HL-60/S4 treated with phorbol 12-myristate 13-acetate at 8.2 ng/mL for 4 days and 3 days (cell line): ENCODE measurements around the gene B4GALNT2.
"Not testable (repeated sequence)": the region's sequence is repeated elsewhere in the genome, so short reads cannot be mapped to it uniquely, and the experiment has no call there.

Experiments used
- in situ Hi-C: fragments of 300-500 bp; cut with MboI; formaldehyde crosslinking; loops from 2 replicates; pipeline ENCODE4 v1.15.0; 2022; ENCODE audit warnings: low sequenced_read_pairs

The B4GALNT2 gene

DNA sequence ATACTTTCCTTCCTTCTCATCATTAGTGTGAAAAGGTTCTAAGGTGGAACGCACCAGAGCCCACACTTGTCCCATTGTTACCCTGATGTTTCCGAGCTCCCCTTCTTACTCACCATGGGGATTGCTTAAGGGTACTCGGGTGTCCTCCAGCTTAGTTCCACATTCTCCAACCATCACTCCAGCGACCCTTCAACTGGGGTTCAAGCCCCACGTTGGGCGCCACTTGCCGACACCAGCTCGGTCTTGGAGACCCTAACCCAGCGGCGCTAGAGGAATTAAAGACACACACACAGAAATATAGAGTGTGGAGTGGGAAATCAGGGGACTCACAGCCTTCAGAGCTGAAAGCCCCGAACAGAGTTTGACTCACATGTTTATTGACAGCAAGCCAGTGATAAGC, 43.4 kb downstream of the B4GALNT2 start:
- in situ Hi-C loops: loop anchor here (10.0 kb wide), 1 partner anchor 49 kb away; no protein-coding TSS in a partner anchor

- in situ Hi-C loops: no loop called here
Measured at GRCh38 chr17:49180303-49180702, 47.7 kb downstream of the B4GALNT2 start.

GRCh38 chr17:49180998-49181635, 48.5 kb downstream of the B4GALNT2 start:
- in situ Hi-C loops: no loop called here

GRCh38 chr17:49183341-49183740, 50.8 kb downstream of the B4GALNT2 start:
- in situ Hi-C loops: no loop called here

GRCh38 chr17:49183801-49184200, 51.2 kb downstream of the B4GALNT2 start:
- in situ Hi-C loops: no loop called here

DNA sequence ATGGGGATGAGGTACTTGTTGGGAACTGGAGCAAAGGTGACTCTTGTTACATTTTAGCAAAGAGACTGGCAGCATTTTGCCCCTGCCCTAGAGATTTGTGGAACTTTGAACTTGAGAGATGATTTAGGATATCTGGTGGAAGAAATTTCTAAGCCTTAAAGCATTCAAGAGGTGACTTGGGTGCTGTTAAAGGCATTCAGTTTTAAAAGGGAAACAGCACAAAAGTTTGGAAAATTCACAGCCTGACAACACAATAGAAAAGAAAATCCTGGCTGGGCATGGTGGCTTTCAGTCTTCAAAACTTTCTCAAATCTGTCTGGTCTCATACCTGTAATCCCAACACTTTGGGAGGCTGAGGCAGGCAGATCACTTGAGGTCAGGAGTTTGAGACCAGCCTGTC, 52.0 kb downstream of the B4GALNT2 start:
- in situ Hi-C loops: not testable (repeated sequence)

DNA sequence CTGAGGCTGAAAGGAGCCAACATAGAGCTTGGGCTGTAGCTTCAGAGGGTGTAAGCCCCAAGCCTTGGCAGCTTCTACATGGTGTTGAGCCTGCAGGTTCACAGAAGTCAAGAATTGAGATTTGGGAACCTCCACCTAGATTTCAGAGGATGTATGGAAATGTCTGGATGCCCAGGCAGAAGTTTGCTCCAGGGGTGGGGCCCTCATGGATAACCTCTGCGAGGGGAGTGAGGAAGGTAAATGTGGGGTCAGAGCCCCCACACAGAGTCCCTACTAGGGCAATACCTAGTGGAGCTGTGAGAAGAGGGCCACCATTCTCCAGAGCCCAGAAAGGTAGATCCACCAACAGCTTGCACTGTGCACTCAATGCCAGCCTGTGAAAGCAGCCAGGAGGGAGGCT, 52.8 kb downstream of the B4GALNT2 start:
- in situ Hi-C loops: not testable (repeated sequence)

- in situ Hi-C loops: no loop called here
Measured at GRCh38 chr17:49187301-49187700, 54.7 kb downstream of the B4GALNT2 start.

- in situ Hi-C loops: no loop called here
Measured at GRCh38 chr17:49190932-49191331, 58.4 kb downstream of the B4GALNT2 start.

- in situ Hi-C loops: no loop called here
Measured at GRCh38 chr17:49191409-49191916, 58.9 kb downstream of the B4GALNT2 start.

DNA sequence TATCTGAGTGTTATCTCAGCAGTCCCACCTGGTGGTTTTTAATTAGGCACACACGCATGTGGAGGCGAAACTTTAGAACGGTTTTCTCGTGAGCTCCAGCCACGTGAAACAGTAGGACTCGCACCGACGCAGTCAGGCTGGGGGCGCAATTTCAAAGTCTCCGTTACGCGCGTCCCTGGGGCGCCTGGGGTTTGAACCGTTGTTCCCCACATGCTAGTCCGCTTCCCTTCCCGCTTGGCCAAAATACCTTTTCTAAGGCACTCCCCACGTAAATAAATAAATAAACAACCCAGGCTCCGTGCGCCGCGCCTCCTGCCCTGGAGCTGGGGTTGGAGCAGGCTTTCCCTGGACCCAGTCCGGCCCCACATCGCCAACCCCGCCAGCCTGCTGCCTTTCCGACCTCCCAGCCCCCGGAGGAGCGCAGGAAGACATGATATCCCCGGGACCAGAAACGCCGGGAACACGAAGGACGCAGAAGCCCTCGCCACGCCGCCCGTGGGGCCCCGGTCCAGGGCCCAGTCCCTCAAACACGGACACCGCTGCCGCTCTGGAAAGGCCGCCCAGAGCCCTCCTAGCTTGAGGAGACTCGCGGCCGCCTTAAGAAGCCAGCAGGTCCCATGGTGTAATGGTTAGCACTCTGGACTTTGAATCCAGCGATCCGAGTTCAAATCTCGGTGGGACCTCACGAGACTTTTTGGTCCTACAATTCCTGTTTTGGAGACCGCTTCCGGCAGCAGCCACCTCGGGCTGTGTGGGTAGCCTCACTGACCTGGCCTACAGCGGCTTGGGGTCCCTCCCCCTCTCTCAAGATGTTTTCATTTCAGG, 59.6 kb downstream of the B4GALNT2 start:
- in situ Hi-C loops: no loop called here

DNA sequence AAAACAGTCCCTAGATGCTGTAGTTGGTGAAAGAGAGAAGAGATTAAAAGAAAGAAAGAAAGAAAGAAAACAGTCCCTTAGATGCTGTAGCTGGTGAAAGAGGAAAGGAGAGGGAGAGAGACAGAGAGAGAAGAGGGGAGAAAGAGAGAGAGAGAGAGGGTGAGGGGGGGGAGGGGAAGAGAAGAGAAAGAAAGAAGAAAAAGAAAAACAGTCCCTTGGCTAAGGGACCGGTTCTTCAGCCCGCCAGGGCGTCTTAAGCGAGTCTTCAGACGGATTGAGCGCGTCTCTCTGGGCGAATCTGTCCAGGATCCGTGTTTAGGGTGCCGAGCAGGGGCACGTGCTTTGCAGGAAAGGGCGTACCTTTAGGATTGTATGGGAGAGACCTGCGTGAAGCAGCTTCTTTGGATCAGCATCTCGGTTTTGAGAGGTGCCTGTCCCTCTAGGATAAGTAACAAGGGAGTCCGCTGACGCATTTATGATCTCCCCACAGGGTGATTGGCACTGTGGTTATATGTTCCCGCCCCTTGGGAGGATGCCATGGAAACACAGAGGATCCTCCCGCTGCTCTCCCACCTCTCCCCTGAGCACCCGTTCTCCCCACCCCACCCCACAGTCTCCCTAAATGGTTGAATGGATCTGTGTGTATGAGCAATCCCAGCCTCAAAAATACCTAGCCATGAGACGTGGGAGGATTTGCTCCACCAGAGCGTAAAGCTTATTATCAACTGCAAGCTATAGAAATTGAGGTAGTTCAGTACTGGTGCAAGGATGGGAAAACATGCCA, 61.1 kb downstream of the B4GALNT2 start:
- in situ Hi-C loops: no loop called here

DNA sequence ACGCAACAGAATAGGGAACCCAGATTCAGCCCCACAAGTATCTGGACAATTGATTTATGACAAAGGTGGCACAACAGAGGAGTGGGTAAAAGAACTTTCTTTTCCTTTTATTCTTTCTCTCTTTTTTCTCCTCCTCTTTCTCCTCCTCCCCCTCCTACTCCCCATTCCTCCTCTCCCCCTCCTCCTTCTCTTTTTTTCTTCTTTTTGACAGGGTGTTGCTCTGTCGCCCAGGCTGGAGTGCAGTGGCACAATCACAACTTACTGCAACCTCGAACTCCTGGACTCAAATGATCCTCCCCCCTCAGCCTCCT, 61.7 kb downstream of the B4GALNT2 start:
- in situ Hi-C loops: no loop called here

DNA sequence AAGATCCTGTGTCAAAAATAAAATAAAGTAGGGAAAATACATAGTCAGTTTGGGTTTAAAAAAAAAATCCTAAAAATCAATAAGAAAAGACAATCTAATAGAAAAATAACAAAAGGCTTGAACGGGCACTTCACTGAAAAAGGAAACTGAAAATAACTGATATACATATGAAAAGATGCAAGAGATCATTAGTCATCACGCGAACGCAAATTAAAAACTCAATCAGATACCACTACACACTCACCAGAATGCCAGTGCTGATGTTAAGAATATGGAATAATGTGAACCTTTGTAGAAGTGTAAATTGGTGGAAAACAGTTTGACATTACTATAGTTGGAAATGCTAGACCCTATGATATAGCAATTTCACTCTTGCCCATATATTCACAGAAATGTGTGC, 63.2 kb downstream of the B4GALNT2 start:
- in situ Hi-C loops: no loop called here

GRCh38 chr17:49196520-49196919, 64.0 kb downstream of the B4GALNT2 start:
- in situ Hi-C loops: no loop called here

DNA sequence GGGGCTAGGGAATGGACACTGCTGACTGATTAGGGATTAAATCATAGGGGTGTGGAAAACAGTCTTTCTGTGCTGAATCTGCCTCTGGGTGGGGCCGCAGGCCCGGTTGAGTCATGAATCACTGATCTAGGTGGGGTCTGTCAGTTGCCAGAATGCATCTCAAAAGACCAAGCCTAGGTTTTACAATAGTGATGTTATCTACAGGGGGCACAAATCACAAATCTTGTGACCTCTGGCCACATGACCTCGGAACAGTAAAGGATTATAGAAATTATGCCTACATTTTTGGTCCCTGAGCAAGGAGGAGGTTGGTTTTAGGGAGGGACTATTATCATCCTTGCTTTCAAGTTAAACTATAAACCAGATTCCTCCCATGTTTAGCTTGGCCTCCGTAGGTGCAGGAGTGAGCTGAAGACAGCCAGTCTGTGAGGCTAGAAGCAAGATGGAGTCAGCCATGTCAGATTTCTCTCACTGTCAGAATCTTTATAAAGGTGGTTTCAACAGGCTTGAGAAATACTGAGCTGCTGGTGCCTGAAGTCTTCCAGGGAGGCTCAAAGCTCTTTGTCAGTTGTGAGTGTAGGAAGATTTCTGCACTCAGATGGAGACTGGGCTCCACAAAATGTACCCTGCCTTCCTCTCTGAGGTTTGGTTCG, 64.9 kb downstream of the B4GALNT2 start:
- in situ Hi-C loops: no loop called here

GRCh38 chr17:49198211-49198610, 65.6 kb downstream of the B4GALNT2 start:
- in situ Hi-C loops: no loop called here

DNA sequence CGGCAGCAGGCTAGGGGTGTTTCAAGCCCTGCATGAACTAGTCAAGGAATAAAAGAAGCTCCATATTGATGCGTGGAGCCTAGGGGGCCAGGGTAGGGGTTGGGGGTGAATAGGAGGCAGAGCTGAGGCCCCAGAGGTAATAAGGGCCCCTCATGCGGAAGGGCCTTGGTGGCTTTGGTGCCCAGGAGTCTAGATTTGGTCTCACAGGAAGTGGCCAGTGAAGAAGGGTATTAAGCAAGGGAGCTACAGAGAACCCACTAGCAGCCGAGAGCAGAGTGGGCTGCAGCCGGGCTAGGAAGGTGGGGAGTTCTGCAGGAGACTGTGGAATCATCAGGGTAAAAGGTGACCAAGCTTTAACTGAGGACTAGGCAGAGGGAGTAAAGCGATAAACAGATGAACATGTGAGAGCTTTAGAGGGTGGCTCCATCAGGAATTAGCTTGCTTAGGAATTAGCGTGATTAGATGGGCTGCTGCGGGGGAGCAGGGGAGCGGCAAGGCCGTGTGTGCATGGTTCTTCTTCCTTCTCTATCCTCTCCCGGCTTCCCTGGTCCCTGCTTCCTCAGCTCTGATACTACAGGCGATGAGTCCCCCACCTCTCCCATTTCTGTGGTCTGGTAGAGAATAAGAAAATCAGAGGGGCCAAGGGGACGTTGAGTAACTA, 68.0 kb downstream of the B4GALNT2 start:
- in situ Hi-C loops: no loop called here

GRCh38 chr17:49201481-49201927, 68.9 kb downstream of the B4GALNT2 start:
- in situ Hi-C loops: no loop called here

DNA sequence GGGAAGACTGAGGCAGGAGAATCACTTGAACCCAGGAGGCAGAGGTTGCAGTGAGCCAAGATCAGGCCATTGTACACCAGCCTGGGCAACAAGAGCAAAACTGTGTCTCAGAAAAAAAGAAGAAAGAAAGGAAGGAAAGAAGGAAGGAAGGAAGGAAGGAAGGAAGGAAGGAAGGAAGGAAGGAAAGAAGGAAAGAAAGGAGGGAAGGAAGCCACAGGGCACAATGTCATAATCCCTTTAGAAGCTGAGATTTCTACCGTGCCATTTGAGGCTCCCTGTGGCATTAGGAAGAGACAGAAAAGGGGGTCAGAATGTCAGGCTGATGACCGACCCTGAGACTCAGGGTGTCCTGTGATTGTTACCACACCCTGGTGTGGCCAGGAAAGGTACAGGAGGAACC, 71.2 kb downstream of the B4GALNT2 start:
- in situ Hi-C loops: no loop called here
